Muscle of back (tissue), 11 donors: ENCODE data around the gene NOX3. TPM values are rescaled to one million over a fixed set of nuclear protein-coding genes. Genes with fewer than 3 reads are reported as not detected.

ENCODE experiments used
- DNase-seq, 3 donors: peaks; one replicate each; pipeline versions ENCODE4 v3.0.0 to v3.0.0-alpha.2; 2013
- polyA plus RNA-seq, 10 donors: library from polyadenylated mRNA; unstranded; fragments of 120-200 nt; gene quantifications; one replicate each; pipeline ENCODE4 v1.2.1, GENCODE V29; 2013; ENCODE audit not compliant: insufficient read length in 10 of 10

The NOX3 gene
- polyA plus RNA-seq, 10 donors, result not detected

- peak in 1 of 3 donors; percentile 21 for DNase-seq
Measured at GRCh38 chr6:155434096-155434495, 21.5 kb downstream of the NOX3 start.

DNA sequence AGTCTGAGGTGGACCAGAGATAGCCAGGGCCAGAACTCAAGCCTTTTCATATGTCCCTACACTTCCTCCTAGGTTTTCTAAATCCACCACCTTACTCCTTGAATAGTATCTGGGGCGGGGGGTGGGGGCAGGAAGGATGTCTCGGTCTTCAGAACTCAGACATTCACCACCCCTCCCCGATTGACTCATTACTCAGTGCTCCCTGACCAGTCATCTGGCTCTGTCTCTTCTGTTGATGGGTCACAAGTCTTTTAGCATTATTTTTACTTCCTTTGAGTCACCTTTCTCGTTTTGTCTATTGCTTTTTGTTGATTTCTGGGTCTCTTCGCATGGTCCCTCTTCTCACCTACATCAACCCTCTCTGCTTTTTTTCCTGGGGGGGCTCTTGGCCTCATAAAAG, 23.3 kb downstream of the NOX3 start:
- no peak for DNase-seq

DNA sequence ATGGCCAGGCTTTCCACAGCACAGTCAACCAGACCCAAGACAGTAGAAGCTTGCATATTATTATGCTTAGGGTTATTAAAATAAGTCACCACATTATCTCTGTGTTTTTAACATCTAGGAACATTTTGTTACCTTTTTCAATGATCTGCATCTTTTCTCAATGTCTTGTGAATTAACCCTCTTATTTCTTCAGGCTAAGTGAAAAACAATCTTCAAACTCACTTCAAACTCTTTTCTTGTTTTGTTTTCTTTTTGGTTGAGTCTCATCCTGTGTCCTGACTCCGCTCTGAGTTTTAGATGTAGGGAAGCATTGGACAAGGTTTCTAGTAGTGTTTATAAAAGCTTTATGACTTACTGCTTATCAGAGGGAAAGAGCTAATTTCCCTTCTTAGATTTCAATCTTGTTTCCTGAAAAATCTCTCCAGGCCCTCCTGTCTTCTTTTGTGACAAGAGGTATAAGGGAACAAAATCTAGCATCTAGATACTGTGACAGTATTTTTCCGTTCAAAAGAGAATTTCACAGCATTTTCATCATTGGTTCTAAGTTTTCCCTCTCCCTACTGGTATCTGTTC, 26.2 kb downstream of the NOX3 start:
- no peak for DNase-seq

DNA sequence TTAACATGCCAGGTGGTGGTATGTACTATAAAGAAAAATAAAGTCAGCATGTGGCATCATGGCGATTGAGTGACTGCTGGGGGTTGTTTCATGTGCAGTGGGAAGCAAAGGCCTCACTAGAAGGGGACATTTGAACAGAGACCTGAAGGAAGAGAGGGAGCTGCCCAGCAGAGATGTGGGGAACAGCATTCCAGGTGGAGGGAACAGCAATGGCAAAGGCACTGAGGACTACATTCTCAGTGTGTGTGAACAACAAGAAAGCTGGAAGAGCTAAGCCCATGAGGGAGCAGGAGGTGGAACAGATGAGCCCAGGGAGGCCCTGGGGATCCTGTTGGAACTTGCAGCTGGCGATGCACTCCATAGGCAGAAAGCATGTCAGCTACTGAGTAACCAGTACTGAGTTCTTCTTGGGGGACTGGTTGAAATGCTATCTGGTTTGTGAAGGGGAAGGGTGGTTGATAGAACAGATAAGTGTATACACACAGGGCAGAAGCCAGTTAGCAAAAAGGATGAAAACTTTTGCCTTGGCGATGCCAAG, 29.2 kb downstream of the NOX3 start:
- DNase-seq, result no peak

- DNase-seq, result no peak
Measured at GRCh38 chr6:155424181-155424580, 31.5 kb downstream of the NOX3 start.

DNA sequence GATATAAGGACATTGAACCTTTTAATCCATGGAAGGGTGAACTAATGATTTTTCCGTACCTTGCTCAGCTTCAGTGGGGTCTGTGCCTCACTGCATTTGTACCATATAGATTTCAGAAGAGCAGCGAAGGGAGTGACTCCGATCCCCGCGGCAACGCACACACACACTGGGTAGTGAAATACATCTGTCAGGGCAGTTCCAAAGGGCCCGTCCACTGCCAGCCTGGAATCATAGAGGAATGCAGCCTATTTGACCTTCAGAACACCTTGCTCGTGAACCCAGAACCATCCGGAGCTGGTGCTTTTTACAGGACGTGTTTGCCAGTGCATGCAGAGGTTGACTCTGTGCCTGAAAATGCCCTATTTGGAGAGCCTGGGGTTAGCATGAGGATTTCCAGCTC, 33.0 kb downstream of the NOX3 start:
- DNase-seq, result no peak

GRCh38 chr6:155420492-155420891, 35.1 kb downstream of the NOX3 start:
- DNase-seq, result no peak

DNA sequence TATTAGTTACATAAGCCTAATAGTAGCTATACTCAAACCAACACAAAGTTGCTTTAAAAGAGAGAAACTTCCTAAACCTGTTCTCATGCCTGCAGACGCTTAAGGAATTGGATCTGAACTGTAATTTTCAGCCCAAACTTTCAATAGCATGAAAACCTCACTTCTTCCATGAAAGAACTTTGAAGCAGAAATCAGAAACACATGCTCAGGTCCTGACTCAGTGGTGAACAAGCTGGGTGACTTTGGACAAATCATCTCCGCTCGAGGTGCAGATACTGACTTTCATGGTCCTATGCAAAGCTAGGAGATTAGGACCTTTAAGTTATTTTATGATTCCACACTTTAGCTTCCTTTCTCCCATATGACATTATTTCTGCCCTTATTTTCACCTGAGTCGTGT, 36.5 kb downstream of the NOX3 start:
- DNase-seq, result peak in 2 of 3 donors; percentile 20 to 30

- DNase-seq, result peak; percentile 44 to 59 (median 45)
Measured at GRCh38 chr6:155418017-155418761, 37.5 kb downstream of the NOX3 start.

DNA sequence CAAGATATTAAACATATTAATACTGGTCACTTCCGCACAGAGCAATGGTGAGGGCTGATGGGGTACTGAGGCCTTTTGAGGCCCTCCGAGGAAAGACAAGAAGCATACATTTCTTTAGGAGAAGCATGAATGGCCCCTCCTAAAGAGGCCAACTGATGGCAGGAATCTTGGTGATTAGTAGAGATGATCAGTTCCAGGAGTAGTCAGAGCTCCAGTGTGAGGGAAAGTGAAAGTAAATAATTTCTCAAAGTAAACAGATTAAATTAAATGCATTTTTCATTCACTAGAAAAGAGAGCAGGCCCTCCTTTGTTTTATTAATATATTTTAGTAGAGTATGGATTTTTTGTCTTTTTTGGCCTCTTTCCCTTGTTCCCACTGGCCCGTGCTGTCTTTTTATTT, 38.2 kb downstream of the NOX3 start:
- peak in 1 of 3 donors; percentile 14 for DNase-seq

GRCh38 chr6:155415953-155416352, 39.7 kb downstream of the NOX3 start:
- no peak for DNase-seq

GRCh38 chr6:155414049-155414448, 41.6 kb downstream of the NOX3 start:
- no peak for DNase-seq

- DNase-seq, result no peak
Measured at GRCh38 chr6:155412335-155412734, 43.3 kb downstream of the NOX3 start.

DNA sequence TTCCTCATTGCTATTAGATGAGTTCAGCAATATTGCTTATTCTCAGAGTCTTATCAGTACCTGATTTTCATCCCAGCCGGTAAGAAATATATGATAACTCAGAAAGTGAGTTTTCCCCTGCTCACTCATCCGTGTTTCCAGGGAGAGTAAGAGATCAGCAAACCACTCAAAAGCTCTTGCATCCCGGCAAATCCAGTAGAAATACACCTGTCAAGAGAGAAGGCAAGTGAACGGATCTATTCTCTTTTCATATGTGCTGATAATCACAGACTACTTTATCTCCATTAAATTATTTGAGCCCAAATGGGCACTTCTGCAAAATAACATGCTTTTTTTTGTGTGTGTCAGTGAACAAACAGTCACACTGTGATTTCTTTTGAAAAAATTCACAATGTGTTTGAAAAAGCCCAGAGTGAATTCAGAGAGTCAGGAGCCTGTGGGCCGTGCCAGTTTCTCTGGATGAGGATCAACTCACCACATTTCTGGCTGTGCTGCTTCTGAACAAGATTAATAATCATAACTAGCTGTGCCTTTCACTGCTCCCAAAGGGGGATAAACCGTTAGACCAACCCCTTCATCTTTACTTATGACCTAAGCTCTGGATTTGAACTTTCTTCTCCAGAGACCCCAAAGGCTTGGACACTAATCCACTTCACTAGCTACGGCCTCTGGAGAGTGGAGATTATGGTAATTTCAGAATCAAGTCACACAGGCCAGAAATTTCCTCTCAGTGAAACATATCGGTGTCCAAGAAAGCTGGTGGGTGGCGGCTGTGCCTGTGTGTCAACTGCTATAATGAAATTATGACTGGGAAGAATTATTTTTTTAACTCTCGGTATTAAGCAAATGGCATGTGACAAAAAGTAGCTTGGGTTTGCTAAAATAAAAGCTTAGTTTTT, 44.2 kb downstream of the NOX3 start:
- DNase-seq, result no peak

DNA sequence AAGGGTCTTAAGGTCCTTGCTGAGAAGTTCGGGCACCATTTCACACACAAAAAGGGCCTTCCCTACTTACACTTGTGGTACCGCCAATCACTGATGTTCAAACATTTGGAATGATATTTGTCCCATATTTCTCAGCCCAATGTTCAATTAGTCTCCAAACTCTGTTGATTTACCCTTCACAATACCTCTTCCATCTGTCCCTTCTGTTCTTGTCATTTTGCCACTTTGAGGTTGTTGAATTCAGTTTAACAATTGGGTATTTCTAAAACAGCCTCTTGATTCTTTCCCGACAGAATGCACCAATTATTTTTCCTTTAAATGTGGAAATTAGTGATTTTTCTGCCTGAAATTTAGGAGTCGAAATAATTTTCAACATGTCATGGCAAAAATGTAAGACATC, 46.2 kb downstream of the NOX3 start:
- no peak for DNase-seq

- DNase-seq, result no peak
Measured at GRCh38 chr6:155408981-155409380, 46.7 kb downstream of the NOX3 start.

GRCh38 chr6:155408231-155408630, 47.4 kb downstream of the NOX3 start:
- DNase-seq, result no peak

DNA sequence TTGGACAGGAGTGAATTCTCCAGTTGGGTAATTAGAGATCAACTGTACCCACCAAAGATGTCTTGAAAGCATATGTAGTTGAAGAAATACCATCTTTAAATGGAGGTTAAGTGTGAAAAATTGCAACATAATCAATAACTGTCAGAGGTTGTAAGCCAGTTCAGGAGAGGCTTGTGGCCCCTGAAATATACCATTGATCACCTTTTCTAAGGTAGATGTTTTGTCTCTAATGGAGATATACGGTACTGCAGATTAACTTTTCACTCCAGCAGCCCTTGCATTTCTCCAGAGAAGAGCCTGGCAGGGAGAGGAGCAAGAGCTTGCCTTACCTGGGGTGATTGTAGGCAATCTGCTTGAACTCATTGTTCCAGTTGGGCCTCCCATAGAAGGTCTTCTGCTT, 48.8 kb downstream of the NOX3 start:
- no peak for DNase-seq

DNA sequence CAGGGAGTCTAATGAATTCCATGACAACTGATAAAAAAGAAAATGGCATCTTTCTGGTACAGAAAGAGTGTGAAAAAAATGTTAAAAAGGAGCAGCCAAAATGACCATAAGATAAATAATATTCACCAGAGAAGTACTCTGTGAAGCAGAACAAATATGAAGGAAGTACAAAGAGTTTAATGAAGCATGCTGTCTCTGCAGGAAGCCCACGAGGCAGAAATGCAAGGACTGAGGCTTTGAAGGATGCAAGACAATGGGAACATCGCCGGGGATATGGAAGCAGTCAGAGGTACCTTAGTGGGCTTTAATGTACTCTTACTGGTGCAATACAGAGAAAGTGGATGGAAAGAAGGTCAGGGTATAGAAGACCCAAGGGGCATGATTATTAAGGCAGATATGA, 50.7 kb downstream of the NOX3 start:
- DNase-seq, result no peak

- DNase-seq, result no peak
Measured at GRCh38 chr6:155402656-155403304, 52.9 kb downstream of the NOX3 start.

DNA sequence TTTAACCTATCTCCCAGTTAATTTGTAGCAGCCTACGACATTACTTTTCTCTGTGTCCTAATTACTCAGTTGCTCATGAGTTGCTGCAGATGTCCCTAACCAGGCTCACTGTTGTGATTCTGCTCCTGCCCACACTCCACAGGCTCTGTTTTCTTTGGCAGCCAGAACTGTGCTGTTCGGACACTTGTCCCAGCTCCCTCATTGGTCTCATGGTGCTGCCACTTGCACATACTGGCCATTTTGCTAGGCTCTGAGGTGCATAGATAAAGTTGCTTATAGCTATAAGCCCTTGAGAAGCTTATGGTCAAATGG, 55.0 kb downstream of the NOX3 start:
- no peak for DNase-seq
